Measurements from ENCODE around the gene RAF1.
"Not testable (repeated sequence)": the region's sequence is repeated elsewhere in the genome, so short reads cannot be mapped to it uniquely, and the experiment has no call there.

RAF1 gene

DNA sequence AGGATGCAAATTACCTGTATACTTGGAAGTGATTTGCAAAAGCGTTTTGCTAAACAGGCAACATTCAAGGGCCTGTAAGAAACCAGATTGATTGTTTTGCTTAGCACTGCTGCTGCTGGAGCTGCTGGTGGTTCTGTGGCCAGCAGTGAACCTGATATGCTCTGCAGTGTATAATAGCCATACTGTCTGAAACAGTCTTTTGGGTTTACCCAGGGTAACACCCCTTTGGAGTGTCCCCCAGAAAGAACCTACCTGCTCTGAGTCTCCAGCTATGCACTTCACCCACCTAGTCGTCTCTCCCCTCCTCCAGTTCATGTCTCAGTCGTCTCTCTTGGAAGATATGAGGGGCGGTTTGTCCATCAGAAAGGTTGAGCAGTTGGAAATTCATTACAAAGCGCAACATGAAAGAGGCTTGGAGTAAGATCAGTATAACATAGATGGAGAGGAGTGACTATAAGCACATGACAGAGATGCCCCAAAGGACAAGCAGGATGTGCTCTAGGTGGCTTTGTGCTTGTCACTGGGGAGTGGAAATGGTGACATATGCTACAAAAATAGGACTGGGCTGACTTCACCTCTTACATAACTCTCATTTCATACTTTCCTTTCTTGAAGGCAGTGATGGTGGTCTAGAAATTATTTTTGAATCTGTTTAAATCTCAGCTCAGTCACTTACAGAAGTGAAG, 103.3 kb downstream of the RAF1 start:
- no peak for DNase-seq (ENCODE audit: low read depth in 2 of 2)

- no peak for DNase-seq (ENCODE audit: low read depth in 2 of 2)
These were observed 104.4 kb downstream of the RAF1 start for GRCh38 chr3:12559520-12559919.

DNA sequence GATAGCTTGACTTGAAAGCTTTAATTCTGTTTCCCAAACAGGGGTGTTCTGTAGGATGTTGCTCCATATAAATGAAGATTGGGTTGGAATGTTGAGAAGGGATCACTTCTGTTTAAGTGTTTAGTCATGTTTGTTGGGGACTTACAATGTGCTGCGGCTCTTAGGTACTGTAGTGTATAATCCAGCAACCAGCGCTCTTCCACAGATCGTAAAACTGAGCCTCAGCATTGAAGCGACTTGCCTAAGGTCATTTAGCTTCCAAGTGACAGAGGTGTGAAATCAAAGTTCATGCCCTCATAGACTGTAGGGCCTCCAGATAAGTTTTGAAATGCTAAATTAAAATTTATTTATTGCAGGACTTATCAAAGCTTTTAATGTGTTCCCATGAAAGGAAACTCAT, 105.2 kb downstream of the RAF1 start:
- DNase-seq (ENCODE audit: low read depth in 2 of 2) = no peak

- DNase-seq (ENCODE audit: low read depth in 2 of 2) = no peak
These were observed 106.3 kb downstream of the RAF1 start for GRCh38 chr3:12557473-12558100.

DNA sequence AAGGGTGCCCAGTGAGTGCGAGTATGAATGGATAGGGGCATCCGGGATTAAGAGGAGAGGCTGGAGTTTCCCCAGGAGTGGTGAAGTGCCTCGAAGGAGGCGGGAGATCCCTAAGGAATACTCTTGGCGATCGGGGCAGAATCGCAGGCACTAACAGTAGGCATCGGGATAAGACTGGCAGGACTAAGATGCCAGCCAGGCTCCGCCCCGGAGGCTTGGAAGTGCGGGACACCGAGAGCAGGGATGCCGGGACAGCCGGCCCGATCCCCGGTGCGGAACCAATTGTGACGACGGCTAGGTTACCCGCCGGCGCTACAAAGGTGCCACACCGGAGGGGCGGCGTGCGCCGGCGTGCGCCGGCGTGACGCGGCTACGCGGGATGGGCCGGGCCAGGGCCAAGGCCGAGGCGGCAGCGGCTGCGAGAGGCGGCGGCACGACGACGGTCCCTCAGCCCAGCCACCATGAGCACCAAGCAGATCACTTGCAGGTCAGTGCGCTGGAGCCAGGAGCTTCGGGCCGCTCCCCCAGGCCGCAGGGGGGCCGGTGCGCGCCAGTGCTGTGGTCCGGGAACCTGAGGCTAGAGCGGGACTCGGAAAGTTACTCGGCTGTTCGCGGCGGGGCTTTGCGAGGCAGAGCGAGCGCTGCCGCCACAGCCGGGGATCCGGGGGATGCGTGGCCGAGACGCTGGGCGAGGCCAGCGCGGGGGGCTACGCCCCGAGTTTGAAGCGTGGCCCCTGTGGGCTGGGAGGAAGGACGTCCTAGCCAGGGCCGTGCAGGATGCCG, 107.0 kb downstream of the RAF1 start, which contains the start of gene MKRN2:
MKRN2 (plus strand) TSS at position 398 of the 783 bp plus-strand sequence; CDS start at position 462, 64 bp downstream.
- peak; percentile 59 to 81 for DNase-seq (ENCODE audit: low read depth in 2 of 2)

GRCh38 chr3:12556314-12556689, 107.6 kb downstream of the RAF1 start:
- DNase-seq (ENCODE audit: low read depth in 2 of 2) = no peak

- DNase-seq (ENCODE audit: low read depth in 2 of 2) = no peak
These were observed 110.0 kb downstream of the RAF1 start for GRCh38 chr3:12553921-12554391.

DNA sequence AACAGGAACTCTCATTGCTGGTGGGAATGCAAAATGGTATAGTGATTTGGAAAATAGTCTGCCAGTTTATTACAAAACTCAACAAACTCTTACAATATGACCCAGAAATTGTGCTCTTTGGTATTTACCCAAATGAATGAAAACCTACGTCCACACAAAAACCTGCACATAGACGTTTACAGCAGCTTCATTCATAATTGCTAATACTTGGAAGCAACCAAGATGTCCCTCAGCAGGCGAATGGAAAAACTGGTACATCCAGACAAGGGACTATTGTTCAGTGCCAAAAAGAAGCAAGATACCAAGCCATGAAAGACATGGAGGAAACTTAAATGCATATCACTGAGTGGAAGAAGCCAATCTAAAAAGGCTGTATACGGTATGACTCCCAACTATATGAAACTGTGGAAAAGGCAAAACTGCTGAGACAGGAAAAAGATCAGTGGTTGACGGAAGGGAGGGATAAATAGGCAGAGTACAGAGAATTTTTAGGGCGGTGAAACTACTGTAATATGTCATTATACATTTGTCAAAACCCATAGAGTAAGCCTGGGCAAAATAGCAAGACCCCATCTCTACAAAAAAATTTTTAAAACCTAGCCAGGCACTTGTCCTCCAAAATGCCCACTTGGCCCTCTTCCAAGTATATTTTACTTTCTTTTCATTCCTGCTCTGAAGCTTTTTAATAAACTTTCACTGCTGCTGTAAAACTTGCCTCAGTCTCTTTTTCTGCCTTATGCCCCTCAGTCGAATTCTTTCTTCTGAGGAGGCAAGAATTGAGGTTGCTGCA, 113.8 kb downstream of the RAF1 start:
- no peak for DNase-seq (ENCODE audit: low read depth in 2 of 2)

DNA sequence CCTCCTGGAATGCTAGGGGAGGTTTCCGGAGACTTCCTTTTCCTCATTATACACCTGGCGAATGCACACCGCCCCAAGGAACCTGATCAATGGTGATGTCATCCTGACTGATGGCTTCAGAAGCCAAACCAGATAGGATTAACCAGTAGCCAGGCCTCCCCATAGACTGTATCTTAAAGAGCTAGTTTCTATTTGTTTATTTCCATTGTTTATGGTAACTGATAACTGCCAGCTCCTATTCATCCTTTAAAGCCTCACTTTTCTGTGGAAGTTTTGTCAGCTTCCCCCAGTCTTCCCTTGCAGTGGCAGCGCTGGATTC, 118.5 kb downstream of the RAF1 start, which contains the start of gene MKRN2OS:
MKRN2OS (minus strand) TSS at position 27 of the 319 bp plus-strand sequence. CDS start 35 bp downstream, outside the sequence.
- no peak for DNase-seq (ENCODE audit: low read depth in 2 of 2)

- no peak for DNase-seq (ENCODE audit: low read depth in 2 of 2)
These were observed 119.1 kb downstream of the RAF1 start for GRCh38 chr3:12544652-12545472.

- DNase-seq (ENCODE audit: low read depth in 2 of 2) = not testable (repeated sequence)
These were observed 120.4 kb downstream of the RAF1 start for GRCh38 chr3:12543497-12543896.

GRCh38 chr3:12541625-12542024, 122.3 kb downstream of the RAF1 start:
- no peak for DNase-seq (ENCODE audit: low read depth in 2 of 2)

GRCh38 chr3:12536423-12536822, 127.5 kb downstream of the RAF1 start:
- DNase-seq (ENCODE audit: low read depth in 2 of 2) = no peak

Data from stimulated activated CD8-positive, alpha-beta memory T cell treated with anti-CD3 and anti-CD28 coated beads, Interleukin-7, amount 100 ng/mL, for 4 hours (primary cell).